Measurements from ENCODE around the gene CSF2. TPM values are rescaled to one million over a fixed set of nuclear protein-coding genes. Genes with fewer than 3 reads are reported as not detected.

The CSF2 gene
- total and polyA plus RNA-seq, 2 experiments from 2014 or later, result not detected

DNA sequence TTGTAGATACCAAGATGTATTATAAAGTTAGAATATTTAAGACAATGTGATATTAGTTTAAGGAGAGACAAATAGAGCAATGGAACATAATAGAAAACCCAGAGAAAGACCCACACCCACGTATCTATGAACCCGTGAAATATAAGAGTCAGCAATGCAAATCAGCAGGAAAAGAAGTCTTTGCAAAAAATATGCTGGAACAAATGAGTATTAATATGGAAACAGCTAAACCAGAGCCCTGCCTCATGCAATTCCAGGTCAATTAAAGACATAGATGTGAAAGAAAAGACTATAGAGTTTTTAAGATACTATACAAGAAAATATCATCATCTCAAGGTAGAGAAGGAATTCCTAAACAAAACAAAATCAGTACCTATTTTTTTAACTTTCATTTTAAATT is 36.2 kb upstream of the CSF2 start:
- Histone ChIP-seq H3K4me2 (no peak overlapping the region), H3K9me2 (replicated peaks; ENCODE audit: insufficient read depth) (no peaks in the 10 kb centered on the region), H3K27ac (no peak overlapping the region), H3K9me3 (ENCODE audit: low read depth) (no peaks in the 10 kb centered on the region), H3K79me2 (no peaks in the 10 kb centered on the region), H3K4me1 (ENCODE audit: insufficient read depth) (no peaks in the 10 kb centered on the region), H3K4me3 (no peak overlapping the region), H3K27me3 (peaks cover 5% of the 10 kb centered on the region), H3K36me3 (replicated peaks; ENCODE audit: insufficient read depth, low read depth) (no peaks in the 10 kb centered on the region), H4K20me1 (ENCODE audit: insufficient read depth, poor library complexity, severe bottlenecking) (no peaks in the 10 kb centered on the region), H2AFZ (no peak overlapping the region)
- TF ChIP-seq EZH2phosphoT487 (IDR thresholded peaks at IDR 0.05; ENCODE audit: low read depth, severe bottlenecking, unreplicated experiment), result no peak
- TF ChIP-seq, protein P1, sequence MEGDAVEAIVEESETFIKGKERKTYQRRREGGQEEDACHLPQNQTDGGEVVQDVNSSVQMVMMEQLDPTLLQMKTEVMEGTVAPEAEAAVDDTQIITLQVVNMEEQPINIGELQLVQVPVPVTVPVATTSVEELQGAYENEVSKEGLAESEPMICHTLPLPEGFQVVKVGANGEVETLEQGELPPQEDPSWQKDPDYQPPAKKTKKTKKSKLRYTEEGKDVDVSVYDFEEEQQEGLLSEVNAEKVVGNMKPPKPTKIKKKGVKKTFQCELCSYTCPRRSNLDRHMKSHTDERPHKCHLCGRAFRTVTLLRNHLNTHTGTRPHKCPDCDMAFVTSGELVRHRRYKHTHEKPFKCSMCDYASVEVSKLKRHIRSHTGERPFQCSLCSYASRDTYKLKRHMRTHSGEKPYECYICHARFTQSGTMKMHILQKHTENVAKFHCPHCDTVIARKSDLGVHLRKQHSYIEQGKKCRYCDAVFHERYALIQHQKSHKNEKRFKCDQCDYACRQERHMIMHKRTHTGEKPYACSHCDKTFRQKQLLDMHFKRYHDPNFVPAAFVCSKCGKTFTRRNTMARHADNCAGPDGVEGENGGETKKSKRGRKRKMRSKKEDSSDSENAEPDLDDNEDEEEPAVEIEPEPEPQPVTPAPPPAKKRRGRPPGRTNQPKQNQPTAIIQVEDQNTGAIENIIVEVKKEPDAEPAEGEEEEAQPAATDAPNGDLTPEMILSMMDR (IDR thresholded peaks at IDR 0.05; ENCODE audit: poor library complexity), result no peak
- no peak for TF ChIP-seq EZH2 (IDR thresholded peaks at IDR 0.05; ENCODE audit: borderline replicate concordance)
- DNase-seq (ENCODE audit: low spot score), result no peak
- 72% methylated on average over 2 of the region's 2 CpGs for WGBS (ENCODE audit: low lambda C conversion rate, missing lambda C conversion rate)

DNA sequence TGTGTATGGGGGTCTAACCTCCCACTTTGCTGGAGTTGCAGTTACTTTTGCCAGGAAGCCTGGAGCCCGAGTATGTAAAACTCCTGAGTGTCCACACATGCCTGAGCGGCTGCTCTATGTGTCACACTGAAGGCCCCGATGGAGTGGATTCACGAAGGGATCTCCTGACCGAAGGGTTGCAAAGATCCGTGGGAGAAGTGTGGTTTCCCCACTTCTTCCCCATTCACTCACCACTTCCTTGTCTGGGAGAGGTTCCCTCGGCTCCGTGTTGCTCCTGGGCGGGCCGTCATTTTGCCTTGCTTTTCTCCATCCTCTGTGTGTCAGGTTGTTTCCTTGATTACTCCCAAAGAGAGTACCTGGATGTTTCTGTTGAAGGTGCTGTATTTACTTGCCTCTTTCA is 29.4 kb upstream of the CSF2 start:
- Histone ChIP-seq H3K27me3 (peaks cover 5% of the 10 kb centered on the region), H3K4me3 (no peak overlapping the region), H3K4me1 (ENCODE audit: insufficient read depth) (no peaks in the 10 kb centered on the region), H3K79me2 (no peaks in the 10 kb centered on the region), H3K4me2 (no peak overlapping the region), H4K20me1 (ENCODE audit: insufficient read depth, poor library complexity, severe bottlenecking) (no peaks in the 10 kb centered on the region), H3K9me3 (ENCODE audit: low read depth) (no peaks in the 10 kb centered on the region), H3K36me3 (replicated peaks; ENCODE audit: insufficient read depth, low read depth) (no peaks in the 10 kb centered on the region), H3K27ac (no peak overlapping the region), H3K9me2 (replicated peaks; ENCODE audit: insufficient read depth) (no peaks in the 10 kb centered on the region), H2AFZ (no peak overlapping the region)
- TF ChIP-seq EZH2 (IDR thresholded peaks at IDR 0.05; ENCODE audit: borderline replicate concordance) (no peak), EZH2phosphoT487 (IDR thresholded peaks at IDR 0.05; ENCODE audit: low read depth, severe bottlenecking, unreplicated experiment) (no peak)
- TF ChIP-seq, protein P1 (IDR thresholded peaks at IDR 0.05; ENCODE audit: poor library complexity), result no peak
- WGBS (ENCODE audit: low lambda C conversion rate, missing lambda C conversion rate), result 95% methylated on average over 10 of the region's 10 CpGs
- DNase-seq (ENCODE audit: low spot score), result no peak

DNA sequence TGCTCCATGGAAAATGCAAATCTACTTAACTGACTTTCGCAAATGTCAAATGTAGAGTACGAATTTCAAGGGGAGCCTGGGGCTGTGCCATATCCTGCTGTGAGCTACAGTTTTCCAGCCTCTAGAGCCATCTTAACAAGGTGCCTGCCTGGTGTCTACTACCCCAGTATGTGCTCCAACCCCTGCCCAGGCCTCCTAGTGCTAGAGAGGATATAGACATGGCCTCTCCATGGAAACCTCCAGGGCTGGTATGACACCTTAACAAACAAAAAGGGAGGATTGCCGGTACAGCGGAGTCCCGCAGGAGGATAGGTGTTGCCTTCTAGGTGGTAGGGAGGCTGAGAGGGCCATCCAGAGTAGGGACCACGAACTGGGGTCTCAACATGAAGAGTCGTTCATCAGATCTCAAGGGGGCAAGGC is 26.7 kb upstream of the CSF2 start:
- Histone ChIP-seq H3K9me3 (ENCODE audit: low read depth) (no peaks in the 10 kb centered on the region), H3K36me3 (replicated peaks; ENCODE audit: insufficient read depth, low read depth) (no peaks in the 10 kb centered on the region), H3K79me2 (no peaks in the 10 kb centered on the region), H2AFZ (no peak overlapping the region), H4K20me1 (ENCODE audit: insufficient read depth, poor library complexity, severe bottlenecking) (no peaks in the 10 kb centered on the region), H3K4me3 (no peak overlapping the region), H3K9me2 (replicated peaks; ENCODE audit: insufficient read depth) (no peaks in the 10 kb centered on the region), H3K4me2 (no peak overlapping the region), H3K27ac (no peak overlapping the region), H3K4me1 (ENCODE audit: insufficient read depth) (no peaks in the 10 kb centered on the region), H3K27me3 (no peaks in the 10 kb centered on the region)
- no peak for DNase-seq (ENCODE audit: low spot score)
- WGBS (ENCODE audit: low lambda C conversion rate, missing lambda C conversion rate), result 80% methylated on average over 7 of the region's 7 CpGs
- TF ChIP-seq EZH2phosphoT487 (IDR thresholded peaks at IDR 0.05; ENCODE audit: low read depth, severe bottlenecking, unreplicated experiment) (no peak), EZH2 (IDR thresholded peaks at IDR 0.05; ENCODE audit: borderline replicate concordance) (no peak)
- TF ChIP-seq, protein P1 (IDR thresholded peaks at IDR 0.05; ENCODE audit: poor library complexity), result no peak

DNA sequence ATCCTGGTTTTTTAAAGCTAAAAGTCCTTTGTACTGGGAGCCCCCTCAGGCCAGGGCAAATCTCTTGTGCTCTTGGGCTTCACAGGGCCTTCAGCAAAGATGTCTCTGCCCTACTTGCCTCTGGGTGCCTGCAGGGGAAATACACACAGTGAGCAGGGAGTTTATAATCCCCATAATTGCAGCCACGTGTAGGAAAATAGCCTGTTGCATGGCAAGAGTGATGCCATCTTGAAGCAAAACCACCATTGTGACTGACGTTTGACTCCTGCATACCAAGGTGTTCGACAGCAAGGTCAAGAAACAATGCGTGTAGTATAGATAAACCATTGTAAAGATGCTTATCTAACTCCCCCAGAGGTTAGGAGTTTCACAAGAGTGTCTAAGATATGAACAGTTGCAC is 24.5 kb upstream of the CSF2 start:
- whole genome bisulfite sequencing (ENCODE audit: low lambda C conversion rate, missing lambda C conversion rate), result 45% methylated on average over 4 of the region's 4 CpGs
- TF ChIP-seq, protein P1 (IDR thresholded peaks at IDR 0.05; ENCODE audit: poor library complexity), result no peak
- TF ChIP-seq EZH2 (IDR thresholded peaks at IDR 0.05; ENCODE audit: borderline replicate concordance) (no peak), EZH2phosphoT487 (IDR thresholded peaks at IDR 0.05; ENCODE audit: low read depth, severe bottlenecking, unreplicated experiment) (no peak)
- DNase-seq (ENCODE audit: low spot score), result no peak

More for the DNA sequence above, 24.5 kb upstream of the CSF2 start:
- Histone ChIP-seq H3K79me2 (no peaks in the 10 kb centered on the region), H3K27ac (no peak overlapping the region), H3K4me2 (no peak overlapping the region), H4K20me1 (ENCODE audit: insufficient read depth, poor library complexity, severe bottlenecking) (no peaks in the 10 kb centered on the region), H3K9me3 (ENCODE audit: low read depth) (no peaks in the 10 kb centered on the region), H3K4me1 (ENCODE audit: insufficient read depth) (no peaks in the 10 kb centered on the region), H2AFZ (no peak overlapping the region), H3K4me3 (no peak overlapping the region), H3K9me2 (replicated peaks; ENCODE audit: insufficient read depth) (no peaks in the 10 kb centered on the region), H3K36me3 (replicated peaks; ENCODE audit: insufficient read depth, low read depth) (no peaks in the 10 kb centered on the region), H3K27me3 (no peaks in the 10 kb centered on the region)

Data from hepatocyte (in vitro differentiated cells).